HepG2 (cell line): Measurements from ENCODE around the gene MACROD2. TPM values are rescaled to one million over a fixed set of nuclear protein-coding genes. Genes with fewer than 3 reads are reported as not detected.

Experiments
- FOXA1 ChIP-seq, 2 experiments: fragments of 450-650 bp in 1 of 2; sonication (generic) in 1 of 2; formaldehyde crosslinking in 1 of 2; IDR thresholded peaks; 2 replicates each; pipeline versions ENCODE4 v1.4.0 to v1.6.1; 2016 to 2020; ENCODE audit warnings: missing genetic modification reagents in 1 of 2
- FOXO1 ChIP-seq: sonication (generic); formaldehyde crosslinking; IDR thresholded peaks from 2 replicates; pipeline ENCODE4 v1.4.0; 2020; ENCODE audit warnings: missing genetic modification reagents
- KAT8 ChIP-seq: IDR thresholded peaks from 2 replicates; pipeline ENCODE4 v1.6.1; 2016; ENCODE audit warnings: missing genetic modification reagents, missing compliant biosample characterization
- MBNL3 ChIP-seq: fragments of 250-450 bp; sonication (Bioruptor Pico); conservative IDR thresholded peaks from 2 replicates; pipeline ENCODE4 v1.8.0; 2022; ENCODE audit warnings: mild to moderate bottlenecking, inconsistent platforms
- MED1 ChIP-seq: sonication (generic); formaldehyde crosslinking; IDR thresholded peaks from 2 replicates; pipeline ENCODE4 v1.4.0; 2020; ENCODE audit warnings: missing genetic modification reagents
- MLX ChIP-seq: IDR thresholded peaks from 2 replicates; pipeline ENCODE4 v1.6.1; 2016
- MXD4 ChIP-seq: IDR thresholded peaks from 2 replicates; pipeline ENCODE4 v1.6.1; 2016; ENCODE audit warnings: mild to moderate bottlenecking, missing biosample characterization, missing genetic modification reagents
- SMC3 ChIP-seq: IDR thresholded peaks from 2 replicates; pipeline ENCODE4 v1.6.1; 2011; ENCODE audit warnings: low read length, improper control_type of control experiment
- SMYD3 ChIP-seq: sonication (generic); formaldehyde crosslinking; IDR thresholded peaks from 2 replicates; pipeline ENCODE4 v1.8.1; 2023; ENCODE audit warnings: mild to moderate bottlenecking, missing genetic modification reagents
- SP140L ChIP-seq: sonication (generic); formaldehyde crosslinking; IDR thresholded peaks from 2 replicates; pipeline ENCODE4 v1.4.0; 2020; ENCODE audit warnings: missing genetic modification reagents, borderline replicate concordance
- SPEN ChIP-seq: sonication (generic); formaldehyde crosslinking; IDR thresholded peaks from 2 replicates; pipeline ENCODE4 v1.5.1; 2020; ENCODE audit warnings: low read depth, mild to moderate bottlenecking, missing genetic modification reagents
- THRA ChIP-seq: sonication (generic); formaldehyde crosslinking; IDR thresholded peaks from 2 replicates; pipeline ENCODE4 v1.4.0; 2020; ENCODE audit warnings: missing genetic modification reagents, borderline replicate concordance
- YY1 ChIP-seq: IDR thresholded peaks from 2 replicates; pipeline ENCODE4 v1.6.1; 2011; ENCODE audit warnings: low read length, low read depth, moderate library complexity, mild to moderate bottlenecking; ENCODE audit not compliant: insufficient read depth, insufficient replicate concordance
- ZC3H13 ChIP-seq: sonication (generic); formaldehyde crosslinking; IDR thresholded peaks from 2 replicates; pipeline ENCODE4 v1.8.1; 2023; ENCODE audit warnings: mild to moderate bottlenecking, missing genetic modification reagents, moderate library complexity
- ZFP41 ChIP-seq: sonication (generic); formaldehyde crosslinking; IDR thresholded peaks from 2 replicates; pipeline ENCODE4 v1.4.0; 2020; ENCODE audit warnings: mild to moderate bottlenecking, missing genetic modification reagents, borderline replicate concordance
- ZFP91 ChIP-seq: sonication (generic); formaldehyde crosslinking; IDR thresholded peaks from 2 replicates; pipeline ENCODE4 v1.9.0; 2022; ENCODE audit warnings: missing genetic modification reagents, mild to moderate bottlenecking, borderline replicate concordance
- ZHX2 ChIP-seq, 2 experiments: sonication (generic) in 1 of 2; formaldehyde crosslinking in 1 of 2; IDR thresholded peaks; 2 replicates each; pipeline versions ENCODE4 v1.6.1 to v1.9.0; 2014 to 2022; ENCODE audit warnings: antibody characterized with exemption in 1 of 2, borderline replicate concordance in 1 of 2, inconsistent platforms in 1 of 2, low read depth in 1 of 2, missing genetic modification reagents in 1 of 2
- ZNF839 ChIP-seq: sonication (generic); formaldehyde crosslinking; IDR thresholded peaks from 2 replicates; pipeline ENCODE4 v1.4.0; 2020; ENCODE audit warnings: missing genetic modification reagents, mild to moderate bottlenecking, borderline replicate concordance
- polyA plus RNA-seq, 8 experiments: library from polyadenylated mRNA; depleted of rRNA in 3 of 8; stranded (reverse) in 7 of 8; unstranded in 1 of 8; fragments of >200 nt; fragmentation: Illumina TruSeq in 4 of 8; extraction: Trizol in 4 of 8; gene quantifications; 2 replicates each; pipeline versions ENCODE4 v1.2.1 to v1.2.3, GENCODE V29; 2011 to 2016; ENCODE audit warnings: low read depth in 4 of 8, missing spikeins in 1 of 8, mixed read lengths in 1 of 8; ENCODE audit not compliant: insufficient read depth in 1 of 8
- total RNA-seq, 5 experiments: library from RNA; depleted of rRNA; stranded (reverse); fragments of >200 nt; fragmentation: Illumina TruSeq; extraction: Trizol; gene quantifications; 2 replicates each; pipeline ENCODE4 v1.2.3, GENCODE V29; 2016; ENCODE audit warnings: low read depth in 1 of 5

MACROD2 gene
- total and polyA plus RNA-seq, 2 of the 13 experiments (the other 11 are each of a cell fraction or from before 2014, with no cell fraction given) = 0.13 to 0.51 TPM

DNA sequence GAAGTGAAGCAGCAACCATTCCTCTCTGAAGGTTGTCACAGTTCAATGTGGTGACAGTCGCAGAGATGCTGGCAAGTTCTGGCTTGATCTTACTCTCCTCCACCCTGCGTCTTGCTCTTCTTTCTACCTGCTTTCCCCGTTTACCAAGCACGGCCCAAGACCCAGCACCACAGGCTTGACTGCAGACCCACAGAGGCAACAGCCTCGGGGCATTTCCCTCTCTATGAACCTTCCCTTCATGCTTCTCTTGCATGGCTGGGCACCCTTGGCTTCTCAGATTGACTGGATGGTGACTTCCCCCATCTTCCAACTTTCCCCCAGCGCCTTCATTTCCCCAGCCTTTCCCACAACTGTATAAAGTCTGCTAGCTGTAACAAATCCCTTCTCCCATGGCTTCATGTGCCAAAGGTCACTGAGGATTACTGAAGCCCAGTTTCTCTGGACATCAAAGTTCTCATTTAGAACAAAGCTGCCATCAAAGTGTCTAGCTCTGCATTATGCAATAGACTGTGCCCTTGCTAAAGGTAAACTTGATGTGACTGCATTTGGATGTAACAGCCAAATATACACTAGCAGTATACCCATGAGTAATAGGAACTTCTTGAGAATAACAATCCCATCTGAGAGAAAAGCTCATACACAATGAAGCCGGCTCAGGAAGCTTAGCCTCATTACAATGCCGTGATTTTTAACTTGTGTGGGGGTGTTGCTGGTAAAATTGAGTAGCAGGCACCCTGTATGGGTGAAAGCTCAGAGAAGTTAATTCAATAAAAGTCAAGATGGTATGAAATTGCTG is 1065.1 kb downstream of the MACROD2 start (continued):
- TF ChIP-seq KAT8 (CRISPR knock-in tag) (peak; percentile 93), THRA (CRISPR knock-in tag) (peak; percentile 96), MBNL3 (CRISPR knock-in tag) (no peak), ZC3H13 (CRISPR knock-in tag) (0 out of 2 replicates have a peak, but pooled peaks have one; percentile 46), SPEN (peak; percentile 67; the same call in 1 of the 2 replicates), MXD4 (CRISPR knock-in tag) (peak; percentile 56; the same call in 1 of the 2 replicates), MLX (CRISPR knock-in tag) (peak; percentile 93), SMYD3 (peak; percentile 95), YY1 (peak; percentile 43), FOXO1 (peak; percentile 98), SP140L (CRISPR knock-in tag) (peak; percentile 90; the same call in 1 of the 2 replicates), ZFP91 (peak; percentile 57; the same call in 1 of the 2 replicates), MED1 (peak; percentile 99), ZNF839 (CRISPR knock-in tag) (0 out of 2 replicates have a peak, but pooled peaks have one; percentile 33), ZFP41 (CRISPR knock-in tag) (0 out of 2 replicates have a peak, but pooled peaks have one; percentile 21), FOXA1 (IDR thresholded peaks at IDR 0.05) (no peak; the same call in 1 of the 2 replicates), FOXA1 (CRISPR knock-in tag; IDR thresholded peaks at IDR 0.05) (peak; percentile 97), ZHX2 (IDR thresholded peaks at IDR 0.05; ENCODE audit: low read depth) (peak; percentile 87), ZHX2 (CRISPR knock-in tag; IDR thresholded peaks at IDR 0.05; ENCODE audit: borderline replicate concordance) (no peak), SMC3 (peak; percentile 75)
